Measurements from ENCODE around the gene BIRC2. TPM values are rescaled to one million over a fixed set of nuclear protein-coding genes. Genes with fewer than 3 reads are reported as not detected.

Gene BIRC2
- polyA plus RNA-seq, 1 donor (not counting 4 experiments of a cell fraction or from before 2014, with no cell fraction given): 53.8 TPM

DNA sequence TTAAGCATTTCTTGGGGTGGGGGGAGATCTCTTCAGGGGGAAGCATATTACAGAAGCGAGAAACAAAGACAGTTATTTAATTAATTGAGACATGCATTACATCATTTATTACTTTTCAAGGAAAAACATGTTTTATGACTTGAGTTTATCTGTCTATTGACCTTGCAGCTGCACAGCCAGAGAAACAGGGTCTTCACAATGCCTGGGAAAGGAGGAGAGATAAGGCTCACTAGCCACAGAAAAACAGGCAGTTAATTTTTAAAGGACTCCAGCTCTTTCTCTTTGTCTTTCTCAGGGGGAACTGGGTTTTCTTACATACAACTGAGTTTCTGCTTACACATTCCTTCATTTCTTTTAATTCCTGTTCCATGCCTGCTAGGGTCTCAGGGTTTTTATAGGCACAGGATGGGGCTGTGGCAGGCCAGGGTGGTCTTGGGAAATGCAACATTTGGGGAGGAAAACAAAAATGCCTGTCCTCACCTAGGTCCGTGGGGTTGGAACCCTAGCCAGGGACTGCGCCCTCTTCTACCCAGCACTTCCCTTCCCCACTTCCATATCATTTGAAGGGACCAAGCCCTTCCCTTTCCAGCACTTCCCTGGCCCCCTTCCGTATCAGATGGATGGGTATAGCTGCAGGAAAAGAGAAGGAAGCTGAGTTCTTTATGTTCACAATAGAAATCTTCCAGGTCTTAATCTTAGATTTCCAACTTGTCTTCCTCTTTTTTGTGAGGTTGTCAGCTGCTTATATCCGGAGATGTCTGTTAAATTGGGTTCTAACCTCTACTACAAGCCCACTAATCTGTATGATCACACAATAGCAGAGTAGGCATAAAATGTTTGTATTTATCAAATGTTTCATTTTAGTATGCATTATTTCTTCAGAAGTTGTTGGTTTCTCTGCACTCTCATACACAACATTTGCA lies 38.3 kb downstream of the BIRC2 start:
- dilution Hi-C loops (cut with MboI; ENCODE audit: extremely low pct_ligation_motif_present, low sequenced_read_pairs): no loop called here
- FAIRE-seq: no peak

DNA sequence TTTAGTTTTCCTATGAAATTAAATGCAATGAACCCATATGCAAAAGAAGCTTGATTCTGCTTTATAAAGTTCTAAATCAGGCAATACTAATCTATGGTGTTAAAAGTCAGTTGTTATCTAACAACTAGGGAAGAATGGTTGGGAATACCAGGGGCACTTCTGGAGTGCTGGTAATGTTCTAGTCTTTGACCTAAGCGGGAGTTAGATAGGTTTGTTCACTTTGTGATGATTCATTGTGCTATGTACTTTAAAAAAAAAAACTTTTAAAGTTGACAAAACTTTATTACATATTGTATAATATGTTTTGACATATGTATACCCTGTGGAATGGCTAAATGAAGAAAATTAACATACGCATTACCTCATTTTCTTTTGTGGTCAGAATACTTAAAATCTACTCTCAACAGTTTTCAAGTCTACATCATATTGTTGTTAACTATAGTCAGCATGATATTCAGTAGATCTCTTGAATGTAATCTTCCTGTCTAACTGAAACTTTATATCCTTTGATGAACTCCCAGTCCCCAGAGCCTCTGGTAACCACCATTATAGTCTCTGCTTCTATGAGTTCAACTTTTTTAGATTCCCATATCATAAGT lies 39.2 kb downstream of the BIRC2 start:
- H3K9me1 ChIP-seq (ENCODE audit: control insufficient read depth, extremely low read depth, insufficient read depth, low read length): no peaks in the 10 kb centered on the region
- H4K20me1 ChIP-seq (ENCODE audit: control insufficient read depth, extremely low read depth, insufficient read depth, low read length): peaks cover 3% of the 10 kb centered on the region
- H3K9ac ChIP-seq (ENCODE audit: control insufficient read depth, extremely low read depth, insufficient read depth, low read length): no peak overlapping the region
- no peak for TF ChIP-seq EZH2 (IDR thresholded peaks at IDR 0.05; ENCODE audit: low read length)
- TF ChIP-seq, protein P1, sequence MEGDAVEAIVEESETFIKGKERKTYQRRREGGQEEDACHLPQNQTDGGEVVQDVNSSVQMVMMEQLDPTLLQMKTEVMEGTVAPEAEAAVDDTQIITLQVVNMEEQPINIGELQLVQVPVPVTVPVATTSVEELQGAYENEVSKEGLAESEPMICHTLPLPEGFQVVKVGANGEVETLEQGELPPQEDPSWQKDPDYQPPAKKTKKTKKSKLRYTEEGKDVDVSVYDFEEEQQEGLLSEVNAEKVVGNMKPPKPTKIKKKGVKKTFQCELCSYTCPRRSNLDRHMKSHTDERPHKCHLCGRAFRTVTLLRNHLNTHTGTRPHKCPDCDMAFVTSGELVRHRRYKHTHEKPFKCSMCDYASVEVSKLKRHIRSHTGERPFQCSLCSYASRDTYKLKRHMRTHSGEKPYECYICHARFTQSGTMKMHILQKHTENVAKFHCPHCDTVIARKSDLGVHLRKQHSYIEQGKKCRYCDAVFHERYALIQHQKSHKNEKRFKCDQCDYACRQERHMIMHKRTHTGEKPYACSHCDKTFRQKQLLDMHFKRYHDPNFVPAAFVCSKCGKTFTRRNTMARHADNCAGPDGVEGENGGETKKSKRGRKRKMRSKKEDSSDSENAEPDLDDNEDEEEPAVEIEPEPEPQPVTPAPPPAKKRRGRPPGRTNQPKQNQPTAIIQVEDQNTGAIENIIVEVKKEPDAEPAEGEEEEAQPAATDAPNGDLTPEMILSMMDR (optimal IDR thresholded peaks at IDR 0.05 in 1 of 3, IDR thresholded peaks at IDR 0.05 in 1 of 3, conservative IDR thresholded peaks at IDR 0.05 in 1 of 3; ENCODE audit: extremely low read depth in 1 of 3, insufficient read depth in 2 of 3, low read length in 3 of 3): no peak
- H3K9me3 ChIP-seq (ENCODE audit: control insufficient read depth, low read depth, low read length): no peaks in the 10 kb centered on the region
- H3K27ac ChIP-seq (ENCODE audit: control insufficient read depth, insufficient read depth, low read length): no peak overlapping the region
- dilution Hi-C loops (cut with MboI; ENCODE audit: extremely low pct_ligation_motif_present, low sequenced_read_pairs): no loop called here
- H3K4me2 ChIP-seq (ENCODE audit: control insufficient read depth, extremely low read depth, insufficient read depth, low read depth, low read length): no peak overlapping the region
- no peak for DNase-seq (ENCODE audit: low read depth, low spot score)
- no peak for FAIRE-seq
- H3K27me3 ChIP-seq (ENCODE audit: control insufficient read depth, extremely low read depth, insufficient read depth, low read length): no peaks in the 10 kb centered on the region
- H3K4me1 ChIP-seq (ENCODE audit: control insufficient read depth, extremely low read depth, insufficient read depth, low read length): no peaks in the 10 kb centered on the region
- peaks cover 3% of the 10 kb centered on the region for H3K79me2 ChIP-seq (ENCODE audit: control insufficient read depth, insufficient read depth, low read length)
- no peak overlapping the region for H2AFZ ChIP-seq (ENCODE audit: control insufficient read depth, low read length)
- H3K4me3 ChIP-seq (ENCODE audit: control insufficient read depth in 2 of 3, extremely low read depth in 1 of 3, insufficient read depth in 2 of 3, low read depth in 1 of 3, low read length in 3 of 3): no peak overlapping the region
- H3K36me3 ChIP-seq (ENCODE audit: control insufficient read depth in 2 of 2, extremely low read depth in 1 of 2, insufficient read depth in 2 of 2, low read length in 2 of 2): peaks cover 15 to 18% of the 10 kb centered on the region in 2 experiments

More for the DNA sequence above, 38.3 kb downstream of the BIRC2 start:
- Histone ChIP-seq H2AFZ (ENCODE audit: control insufficient read depth, low read length) (no peak overlapping the region), H3K9me1 (ENCODE audit: control insufficient read depth, extremely low read depth, insufficient read depth, low read length) (no peaks in the 10 kb centered on the region), H3K4me3 (ENCODE audit: control insufficient read depth in 2 of 3, extremely low read depth in 1 of 3, insufficient read depth in 2 of 3, low read depth in 1 of 3, low read length in 3 of 3) (no peak overlapping the region), H3K4me1 (ENCODE audit: control insufficient read depth, extremely low read depth, insufficient read depth, low read length) (no peaks in the 10 kb centered on the region), H3K36me3 (ENCODE audit: control insufficient read depth in 2 of 2, extremely low read depth in 1 of 2, insufficient read depth in 2 of 2, low read length in 2 of 2) (peaks cover 12 to 14% of the 10 kb centered on the region in 2 experiments), H3K9ac (ENCODE audit: control insufficient read depth, extremely low read depth, insufficient read depth, low read length) (no peak overlapping the region), H3K27ac (ENCODE audit: control insufficient read depth, insufficient read depth, low read length) (no peak overlapping the region), H4K20me1 (ENCODE audit: control insufficient read depth, extremely low read depth, insufficient read depth, low read length) (no peaks in the 10 kb centered on the region), H3K27me3 (ENCODE audit: control insufficient read depth, extremely low read depth, insufficient read depth, low read length) (no peaks in the 10 kb centered on the region), H3K4me2 (ENCODE audit: control insufficient read depth, extremely low read depth, insufficient read depth, low read depth, low read length) (no peak overlapping the region), H3K9me3 (ENCODE audit: control insufficient read depth, low read depth, low read length) (no peaks in the 10 kb centered on the region), H3K79me2 (ENCODE audit: control insufficient read depth, insufficient read depth, low read length) (no peaks in the 10 kb centered on the region)
- no peak for TF ChIP-seq EZH2 (IDR thresholded peaks at IDR 0.05; ENCODE audit: low read length)
- TF ChIP-seq, protein P1 (optimal IDR thresholded peaks at IDR 0.05 in 1 of 3, IDR thresholded peaks at IDR 0.05 in 1 of 3, conservative IDR thresholded peaks at IDR 0.05 in 1 of 3; ENCODE audit: extremely low read depth in 1 of 3, insufficient read depth in 2 of 3, low read length in 3 of 3): no peak
- no peak for DNase-seq (ENCODE audit: low read depth, low spot score)
